T-helper 1 cell treated with Interleukin-12 subunit alpha and Interleukin-12 subunit beta and Interleukin-4 antibody, amounts not matched to agents 30 μg/mL and 1 μg/mL, for 36 hours (primary cell): ENCODE results near the gene MAL.
A peak's percentile ranks its signal among the peaks of the same experiment; 100 is the strongest.

Experiments used
- H3K27ac Mint-ChIP-seq: one replicate; pipeline ENCODE4 v1.8.0; 2021; ENCODE audit warnings: mild to moderate bottlenecking, mixed read lengths
- H3K27me3 Mint-ChIP-seq: one replicate; pipeline ENCODE4 v1.8.0; 2021; ENCODE audit warnings: low read depth, mixed read lengths
- H3K36me3 Mint-ChIP-seq: one replicate; pipeline ENCODE4 v1.8.0; 2021; ENCODE audit warnings: low read depth, mixed read lengths
- H3K4me1 Mint-ChIP-seq: one replicate; pipeline ENCODE4 v1.8.0; 2021; ENCODE audit warnings: low read depth, mixed read lengths
- H3K4me3 Mint-ChIP-seq: one replicate; pipeline ENCODE4 v1.8.0; 2021; ENCODE audit warnings: mild to moderate bottlenecking, moderate library complexity, mixed read lengths
- H3K9me3 Mint-ChIP-seq: one replicate; pipeline ENCODE4 v1.8.0; 2021; ENCODE audit warnings: mixed read lengths

Gene MAL

GRCh38 chr2:95041060-95041823 is 15.7 kb downstream of the MAL start:
- H3K27ac Mint-ChIP-seq, result peak overlapping the region; percentile 70
- H3K9me3 Mint-ChIP-seq, result no peaks in the 10 kb centered on the region
- H3K4me1 Mint-ChIP-seq, result peaks cover 79% of the 10 kb centered on the region
- no peak overlapping the region for H3K4me3 Mint-ChIP-seq
- no peaks in the 10 kb centered on the region for H3K27me3 Mint-ChIP-seq
- H3K36me3 Mint-ChIP-seq, result peaks cover 75% of the 10 kb centered on the region

DNA sequence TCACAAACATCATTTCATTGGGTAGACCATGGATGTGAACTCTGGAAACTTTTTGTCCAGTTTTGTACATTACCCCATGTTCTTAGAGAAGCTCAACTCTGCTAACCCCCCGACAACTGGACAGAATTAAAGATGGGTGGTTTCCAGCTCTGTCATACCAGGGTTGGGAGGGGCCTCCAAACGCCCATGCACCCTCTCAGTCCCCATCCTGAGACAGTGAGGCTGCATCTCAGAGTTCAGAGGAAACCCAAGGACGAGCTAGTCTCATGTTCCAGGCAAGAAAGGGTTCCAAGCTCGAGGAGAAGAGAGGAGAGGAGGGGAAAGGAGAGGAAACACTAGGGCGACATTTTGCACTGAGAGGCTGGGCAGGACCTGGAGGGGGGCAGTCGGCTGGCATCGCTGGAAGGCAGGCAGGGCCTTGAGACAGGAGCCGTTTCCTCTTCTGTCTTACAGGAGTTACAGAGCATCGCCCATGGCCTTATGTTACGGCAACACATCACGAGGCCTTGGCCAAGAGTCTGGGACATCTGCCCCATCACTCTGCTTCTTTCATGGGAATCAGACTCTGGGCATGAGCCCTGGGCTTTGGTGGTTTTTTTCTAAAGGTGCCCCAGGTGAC is 16.4 kb downstream of the MAL start:
- Mint-ChIP-seq H3K27ac (peak overlapping the region; percentile 70), H3K27me3 (no peaks in the 10 kb centered on the region), H3K4me3 (peak overlapping the region; percentile 19), H3K4me1 (peaks cover 79% of the 10 kb centered on the region), H3K36me3 (peaks cover 76% of the 10 kb centered on the region), H3K9me3 (no peaks in the 10 kb centered on the region)

- H3K9me3 Mint-ChIP-seq, result no peaks in the 10 kb centered on the region
- peaks cover 78% of the 10 kb centered on the region for H3K4me1 Mint-ChIP-seq
- peak overlapping the region; percentile 42 for H3K27ac Mint-ChIP-seq
- H3K4me3 Mint-ChIP-seq, result no peak overlapping the region
- peaks cover 71% of the 10 kb centered on the region for H3K36me3 Mint-ChIP-seq
- H3K27me3 Mint-ChIP-seq, result no peaks in the 10 kb centered on the region
These were observed 17.2 kb downstream of the MAL start for GRCh38 chr2:95042472-95043271.

DNA sequence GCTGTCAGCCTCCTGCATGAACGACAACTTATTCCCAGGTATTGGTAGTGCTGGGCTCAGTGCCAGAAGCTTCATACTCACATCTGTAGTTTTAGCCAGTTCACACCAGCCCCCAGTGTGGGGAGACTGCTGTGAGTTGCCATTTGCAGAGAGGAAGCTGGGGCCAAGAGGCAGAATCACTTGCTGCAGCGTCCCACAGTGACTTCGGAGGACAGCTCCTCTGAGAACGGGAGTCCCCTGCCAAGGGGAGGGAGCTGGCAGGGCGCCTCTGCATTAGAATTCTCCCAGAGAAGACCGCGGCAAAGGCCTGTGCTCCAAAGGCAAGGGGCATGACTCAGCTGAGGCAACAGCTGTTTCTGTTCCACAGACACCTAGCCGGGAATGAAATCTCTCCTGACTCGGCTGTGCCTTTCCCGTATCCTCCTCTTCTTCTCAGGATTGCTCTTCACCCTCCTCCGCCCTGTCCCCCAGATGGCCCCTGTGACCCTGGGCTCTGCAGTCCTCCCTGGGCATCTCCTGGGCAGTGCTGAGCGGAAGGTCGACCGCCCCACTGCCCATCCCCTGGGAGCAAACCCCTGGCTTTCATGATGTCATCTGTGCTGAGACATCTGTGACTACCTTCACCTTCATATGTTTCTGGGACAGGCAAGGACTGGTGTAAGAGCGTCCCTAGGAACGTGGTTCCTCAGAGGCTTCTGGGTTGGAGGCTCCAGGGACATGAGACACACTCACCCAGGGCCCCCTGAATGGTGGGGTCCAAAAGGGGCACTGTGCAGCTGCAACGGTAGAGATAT is 18.0 kb downstream of the MAL start:
- Mint-ChIP-seq H3K4me1 (peaks cover 70% of the 10 kb centered on the region), H3K27me3 (no peaks in the 10 kb centered on the region), H3K36me3 (peaks cover 63% of the 10 kb centered on the region), H3K27ac (peak overlapping the region; percentile 42), H3K4me3 (no peak overlapping the region), H3K9me3 (no peaks in the 10 kb centered on the region)

DNA sequence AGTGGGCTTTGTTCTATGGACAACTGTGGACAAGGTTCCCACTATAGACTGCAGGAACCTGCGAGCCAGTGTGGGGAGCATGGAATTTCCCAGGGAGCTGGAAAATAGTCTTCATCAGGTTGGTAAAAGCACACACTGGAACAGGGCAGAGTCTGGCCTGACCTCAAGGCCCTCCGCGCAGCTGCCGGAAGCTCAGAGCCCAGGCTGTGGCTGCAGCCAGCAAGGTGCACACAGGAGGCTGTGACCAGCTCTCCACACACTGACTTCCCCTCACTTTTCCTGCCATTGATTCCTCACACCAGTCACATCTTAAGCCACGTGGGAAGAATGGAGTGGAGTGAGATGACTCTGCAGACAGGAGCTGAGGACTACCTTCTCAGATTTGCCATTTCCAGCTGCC is 19.1 kb downstream of the MAL start:
- no peaks in the 10 kb centered on the region for H3K9me3 Mint-ChIP-seq
- H3K4me1 Mint-ChIP-seq, result peaks cover 65% of the 10 kb centered on the region
- no peak overlapping the region for H3K27ac Mint-ChIP-seq
- no peaks in the 10 kb centered on the region for H3K27me3 Mint-ChIP-seq
- H3K4me3 Mint-ChIP-seq, result no peak overlapping the region
- peaks cover 61% of the 10 kb centered on the region for H3K36me3 Mint-ChIP-seq

DNA sequence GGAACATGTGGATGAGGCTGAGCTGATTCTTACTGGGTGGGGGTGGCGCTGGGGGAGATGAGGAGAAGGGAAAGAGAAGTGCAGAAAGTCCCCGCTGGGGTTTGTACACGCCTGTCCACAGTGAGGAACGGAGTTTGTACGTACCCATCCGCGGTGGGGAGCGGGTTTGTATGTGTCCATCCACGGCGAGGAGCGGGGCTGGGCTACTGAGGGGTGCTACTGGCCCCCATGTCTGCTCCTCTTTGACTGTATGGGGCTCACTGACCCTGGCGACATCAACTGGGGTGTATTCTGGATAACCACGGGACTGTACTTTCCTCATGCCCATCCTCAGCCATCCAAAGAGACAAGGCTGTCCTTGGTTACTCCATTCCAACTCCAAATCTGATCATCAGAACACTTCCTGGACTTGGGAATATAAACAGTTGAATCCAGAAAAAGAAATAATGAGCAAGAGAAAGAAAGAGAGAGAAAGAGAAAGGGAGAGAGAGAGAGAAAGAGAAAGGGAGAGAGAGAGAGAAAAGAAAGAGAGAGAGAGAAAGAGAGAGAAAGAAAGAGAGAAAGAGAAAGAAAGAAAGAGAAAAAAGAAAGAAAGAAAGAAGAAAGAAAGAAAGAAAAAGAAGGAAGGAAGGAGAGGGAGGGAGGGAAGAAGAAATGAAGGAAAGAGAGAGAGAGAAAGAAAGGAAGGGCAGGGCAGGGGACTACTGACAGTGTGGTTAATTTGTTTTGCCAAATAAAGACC is 21.0 kb downstream of the MAL start:
- peaks cover 72% of the 10 kb centered on the region for H3K36me3 Mint-ChIP-seq
- H3K27me3 Mint-ChIP-seq, result no peaks in the 10 kb centered on the region
- H3K27ac Mint-ChIP-seq, result peak overlapping the region; percentile 81
- H3K4me3 Mint-ChIP-seq, result peak overlapping the region; percentile 38
- H3K9me3 Mint-ChIP-seq, result no peaks in the 10 kb centered on the region
- H3K4me1 Mint-ChIP-seq, result peaks cover 76% of the 10 kb centered on the region

GRCh38 chr2:95047629-95048510 is 22.4 kb downstream of the MAL start:
- peaks cover 71% of the 10 kb centered on the region for H3K4me1 Mint-ChIP-seq
- H3K4me3 Mint-ChIP-seq, result no peak overlapping the region
- peaks cover 77% of the 10 kb centered on the region for H3K36me3 Mint-ChIP-seq
- peak overlapping the region; percentile 57 for H3K27ac Mint-ChIP-seq
- no peaks in the 10 kb centered on the region for H3K27me3 Mint-ChIP-seq
- no peaks in the 10 kb centered on the region for H3K9me3 Mint-ChIP-seq

GRCh38 chr2:95048825-95049682 is 23.5 kb downstream of the MAL start:
- Mint-ChIP-seq H3K4me3 (peak overlapping the region; percentile 10), H3K27ac (peak overlapping the region; percentile 74), H3K36me3 (peaks cover 81% of the 10 kb centered on the region), H3K9me3 (no peaks in the 10 kb centered on the region), H3K27me3 (no peaks in the 10 kb centered on the region), H3K4me1 (peaks cover 72% of the 10 kb centered on the region)

DNA sequence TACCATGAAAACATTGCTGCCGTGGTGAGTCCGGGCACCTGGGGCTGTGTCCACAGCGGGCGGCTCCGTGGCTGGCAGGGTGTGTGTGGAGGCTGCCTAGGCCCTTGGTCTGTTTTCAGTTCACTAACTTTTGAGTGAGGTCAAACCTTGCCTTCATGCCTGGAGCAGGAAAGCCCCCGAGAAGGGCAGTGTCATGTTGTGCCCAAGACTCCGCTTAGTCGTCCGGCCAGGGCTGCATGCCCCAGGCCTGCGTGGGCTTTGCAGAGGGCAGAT is 24.1 kb downstream of the MAL start:
- peaks cover 72% of the 10 kb centered on the region for H3K4me1 Mint-ChIP-seq
- H3K27me3 Mint-ChIP-seq, result no peaks in the 10 kb centered on the region
- H3K27ac Mint-ChIP-seq, result peak overlapping the region; percentile 90
- H3K4me3 Mint-ChIP-seq, result no peak overlapping the region
- H3K9me3 Mint-ChIP-seq, result no peaks in the 10 kb centered on the region
- H3K36me3 Mint-ChIP-seq, result peaks cover 81% of the 10 kb centered on the region

- H3K36me3 Mint-ChIP-seq, result peaks cover 80% of the 10 kb centered on the region
- H3K27ac Mint-ChIP-seq, result peak overlapping the region; percentile 90
These were observed 24.5 kb downstream of the MAL start for GRCh38 chr2:95049961-95050360.

DNA sequence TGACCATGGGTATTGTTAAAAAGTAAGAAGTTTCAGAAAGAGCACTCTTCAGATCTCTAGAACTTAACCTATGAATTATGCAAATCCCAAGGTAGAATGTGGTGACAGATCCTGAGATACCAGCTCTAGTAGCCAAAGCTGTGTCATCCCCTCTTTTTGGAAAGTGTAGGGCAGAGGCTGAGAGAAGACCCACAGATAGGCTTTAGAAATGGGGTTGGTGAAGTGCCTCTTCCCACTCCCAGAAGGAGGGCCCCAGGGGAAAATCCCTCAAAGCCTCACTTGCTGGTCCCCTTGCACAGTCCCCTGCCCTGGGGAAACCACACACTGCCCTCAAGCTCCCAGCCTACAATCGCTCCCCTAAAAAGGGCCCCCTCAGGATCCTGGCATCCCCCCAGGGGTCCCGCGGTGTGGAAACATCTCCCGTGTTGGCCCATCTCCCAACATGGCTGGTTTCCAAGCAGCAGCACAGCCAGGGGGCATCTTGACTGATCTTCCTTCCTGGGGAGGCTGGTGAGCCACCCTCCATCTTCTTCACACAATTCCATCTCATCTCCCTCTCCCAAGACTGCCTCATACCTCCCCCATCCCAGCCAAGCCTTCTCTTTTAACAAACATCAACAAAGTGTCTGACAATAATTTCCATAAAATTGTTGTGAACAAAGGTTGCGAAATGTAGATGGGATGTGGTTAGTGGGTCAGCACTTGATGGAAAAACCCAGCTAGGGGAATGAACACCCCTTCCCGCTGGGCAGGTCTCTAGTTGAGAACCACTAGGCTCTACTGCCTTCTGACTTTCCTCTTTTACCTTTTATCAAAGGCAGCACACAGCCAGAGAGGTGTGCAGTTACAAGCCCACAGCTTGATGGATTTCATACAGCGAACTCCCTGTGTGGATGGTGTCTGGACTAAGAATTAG is 25.1 kb downstream of the MAL start:
- peak overlapping the region; percentile 81 for H3K4me3 Mint-ChIP-seq
- peak overlapping the region; percentile 90 for H3K27ac Mint-ChIP-seq
- H3K27me3 Mint-ChIP-seq, result no peaks in the 10 kb centered on the region
- H3K36me3 Mint-ChIP-seq, result peaks cover 79% of the 10 kb centered on the region
- H3K4me1 Mint-ChIP-seq, result peaks cover 70% of the 10 kb centered on the region
- no peaks in the 10 kb centered on the region for H3K9me3 Mint-ChIP-seq

More at GRCh38 chr2:95049961-95050360, 24.5 kb downstream of the MAL start:
- Mint-ChIP-seq H3K4me3 (peak overlapping the region; percentile 25), H3K9me3 (no peaks in the 10 kb centered on the region), H3K27me3 (no peaks in the 10 kb centered on the region), H3K4me1 (peaks cover 71% of the 10 kb centered on the region)

GRCh38 chr2:95051626-95052025 is 26.1 kb downstream of the MAL start:
- Mint-ChIP-seq H3K4me3 (peak overlapping the region; percentile 81), H3K36me3 (peaks cover 73% of the 10 kb centered on the region), H3K4me1 (peaks cover 71% of the 10 kb centered on the region), H3K27ac (peak overlapping the region; percentile 90), H3K9me3 (no peaks in the 10 kb centered on the region), H3K27me3 (no peaks in the 10 kb centered on the region)
